ENCODE results near the gene KRTAP10-11. TPM values are rescaled to one million over a fixed set of nuclear protein-coding genes. Genes with fewer than 3 reads are reported as not detected.

Gene KRTAP10-11
- total and polyA plus RNA-seq, 8 donors: not detected

- Histone ChIP-seq H3K27me3 (no peaks in the 10 kb centered on the region), H3K4me1 (no peaks in the 10 kb centered on the region), H3K9me3 (no peaks in the 10 kb centered on the region), H3K36me3 (no peaks in the 10 kb centered on the region), H3K4me3 (no peak overlapping the region), H3K27ac (no peak overlapping the region)
- 49 to 61% methylated on average over 17 of the region's 17 CpGs for WGBS, 2 donors
- TF ChIP-seq CTCF (IDR thresholded peaks at IDR 0.05): no peak
- ATAC-seq (no peak), FAIRE-seq (no peak), DNase-seq (peak in 1 of 6 donors; percentile 40)
- intact Hi-C loops (cut with DNase I): no loop called here
Observed at GRCh38 chr21:44615911-44616590, 30.2 kb upstream of the KRTAP10-11 start.

GRCh38 chr21:44616591-44616926, 29.7 kb upstream of the KRTAP10-11 start:
- WGBS, 2 donors: 56 to 71% methylated on average over 16 of the region's 16 CpGs
- H3K4me1 ChIP-seq: no peaks in the 10 kb centered on the region
- no peak for TF ChIP-seq CTCF (IDR thresholded peaks at IDR 0.05)
- intact Hi-C loops (cut with DNase I): no loop called here
- no peaks in the 10 kb centered on the region for H3K27me3 ChIP-seq
- H3K36me3 ChIP-seq: no peaks in the 10 kb centered on the region
- FAIRE-seq (no peak), ATAC-seq (no peak), DNase-seq (peak in 1 of 6 donors; percentile 40)
- H3K27ac ChIP-seq: no peak overlapping the region
- no peaks in the 10 kb centered on the region for H3K9me3 ChIP-seq
- H3K4me3 ChIP-seq: no peak overlapping the region

GRCh38 chr21:44617071-44617501, 29.1 kb upstream of the KRTAP10-11 start:
- DNase-seq: peak in 1 of 6 donors; percentile 34
- H3K27ac ChIP-seq: no peak overlapping the region

GRCh38 chr21:44618504-44618903, 27.7 kb upstream of the KRTAP10-11 start:
- H3K27me3 ChIP-seq: no peaks in the 10 kb centered on the region
- no peak for TF ChIP-seq CTCF (IDR thresholded peaks at IDR 0.05)
- no peak overlapping the region for H3K4me3 ChIP-seq
- DNase-seq: no peak
- no peaks in the 10 kb centered on the region for H3K36me3 ChIP-seq
- no peaks in the 10 kb centered on the region for H3K9me3 ChIP-seq
- peak in 2 of 4 donors; percentile 68 to 69 for ATAC-seq
- H3K4me1 ChIP-seq: no peaks in the 10 kb centered on the region
- intact Hi-C loops (cut with DNase I): no loop called here
- no peak for FAIRE-seq
- H3K27ac ChIP-seq: no peak overlapping the region
- 11 to 25% methylated on average over 4 of the region's 4 CpGs for WGBS, 2 donors

More at GRCh38 chr21:44617071-44617501, 29.1 kb upstream of the KRTAP10-11 start:
- TF ChIP-seq CTCF (IDR thresholded peaks at IDR 0.05): no peak
- H3K4me3 ChIP-seq: no peak overlapping the region
- intact Hi-C loops (cut with DNase I): no loop called here
- no peaks in the 10 kb centered on the region for H3K9me3 ChIP-seq
- no peaks in the 10 kb centered on the region for H3K4me1 ChIP-seq
- ATAC-seq (no peak), FAIRE-seq (no peak)
- H3K36me3 ChIP-seq: no peaks in the 10 kb centered on the region
- no peaks in the 10 kb centered on the region for H3K27me3 ChIP-seq
- 45 to 46% methylated on average over 8 of the region's 8 CpGs for WGBS, 2 donors

- Histone ChIP-seq H3K27me3 (no peaks in the 10 kb centered on the region), H3K9me3 (no peaks in the 10 kb centered on the region), H3K27ac (no peak overlapping the region), H3K4me3 (no peak overlapping the region), H3K36me3 (no peaks in the 10 kb centered on the region), H3K4me1 (no peaks in the 10 kb centered on the region)
- no peak for TF ChIP-seq CTCF (IDR thresholded peaks at IDR 0.05)
- ATAC-seq: peak in 1 of 4 donors; percentile 30
- WGBS, 2 donors: 60 to 80% methylated on average over 3 of the region's 3 CpGs
- DNase-seq: no peak
- FAIRE-seq: no peak
- intact Hi-C loops (cut with DNase I): no loop called here
Observed at GRCh38 chr21:44618909-44619308, 27.3 kb upstream of the KRTAP10-11 start.

Data from pancreas (tissue), 10 donors.